B cell (primary cell): ENCODE results near the gene PPARG. TPM values are rescaled to one million over a fixed set of nuclear protein-coding genes. Genes with fewer than 3 reads are reported as not detected.

Experiments used
- ATAC-seq: fragments of 200-7000 bp; cut with Tn5 transposase; one replicate; pipeline ENCODE4 v1.10.0; 2021; ENCODE audit warnings: low read depth, mild to moderate bottlenecking, moderate number of reproducible peaks, moderate library complexity
- CTCF ChIA-PET: fragments of 350-600 bp; sonication (Branson Sonifier 250); formaldehyde crosslinking; loops from one replicate; lab custom pipeline; 2021; ENCODE audit warnings: antibody characterized with exemption, inconsistent platforms; lab: Charles Lee
- POLR2A ChIA-PET: fragments of 350-600 bp; sonication (Branson Sonifier 250); formaldehyde crosslinking; loops from one replicate; lab custom pipeline; 2021; ENCODE audit warnings: antibody characterized with exemption; lab: Charles Lee
- DNase-seq: peaks from one replicate; pipeline ENCODE4 v3.0.0; 2013
- H2AFZ ChIP-seq: 2 replicates; pipeline ENCODE4 v1.6.1; 2012; ENCODE audit warnings: mild to moderate bottlenecking, low read depth, low read length; ENCODE audit not compliant: insufficient read depth, poor library complexity, severe bottlenecking
- H3K27ac ChIP-seq, 2 donors: 1 replicate in 1 of 2; 2 replicates in 1 of 2; pipeline ENCODE4 v1.5.1; 2012 to 2013; ENCODE audit warnings: low read length in 2 of 2, mild to moderate bottlenecking in 2 of 2, moderate library complexity in 1 of 2
- H3K27me3 ChIP-seq, 4 experiments: fragments of 200-600 bp in 1 of 4; sonication (generic) in 1 of 4; replicated peaks in 1 of 4; 1 replicate in 2 of 4; 2 replicates in 2 of 4; pipeline versions ENCODE4 v1.6.1 to v1.7.0; 2013 to 2016; ENCODE audit warnings: low read length in 3 of 4, mild to moderate bottlenecking in 2 of 4, mixed read lengths in 1 of 4, moderate library complexity in 1 of 4; ENCODE audit not compliant: insufficient read depth in 4 of 4, control insufficient read depth in 3 of 4; ENCODE audit errors: control extremely low read depth in 1 of 4
- H3K36me3 ChIP-seq, 2 experiments: replicated peaks in 1 of 2; 1 replicate in 1 of 2; 2 replicates in 1 of 2; pipeline versions ENCODE4 v1.6.1 to v1.7.1; 2013; ENCODE audit warnings: low read length in 1 of 2; ENCODE audit not compliant: insufficient read depth in 2 of 2, control insufficient read depth in 1 of 2; ENCODE audit errors: control extremely low read depth in 1 of 2, extremely low read depth in 1 of 2
- H3K4me1 ChIP-seq, 2 donors: fragments of 200-600 bp in 1 of 2; sonication (generic) in 1 of 2; 1 replicate in 1 of 2; 2 replicates in 1 of 2; pipeline versions ENCODE4 v1.5.1 to v1.6.1; 2013 to 2017; ENCODE audit warnings: low read length in 2 of 2; ENCODE audit not compliant: control insufficient read depth in 2 of 2, insufficient read depth in 2 of 2
- H3K4me2 ChIP-seq: replicated peaks from 2 replicates; pipeline ENCODE3; 2012; ENCODE audit warnings: mild to moderate bottlenecking, low read depth, low read length; ENCODE audit not compliant: poor library complexity, severe bottlenecking
- H3K4me3 ChIP-seq, 5 experiments: fragments of 200-600 bp in 1 of 5; sonication (generic) in 1 of 5; 1 replicate in 3 of 5; 2 replicates in 2 of 5; pipeline versions ENCODE4 v1.5.1 to v1.7.0; 2011 to 2016; ENCODE audit warnings: low read length in 4 of 5, mild to moderate bottlenecking in 4 of 5, low read depth in 2 of 5, control low read depth in 1 of 5, moderate library complexity in 1 of 5; ENCODE audit not compliant: insufficient read depth in 1 of 5; ENCODE audit errors: control extremely low read depth in 1 of 5, extremely low read depth in 1 of 5
- H3K79me2 ChIP-seq: fragments of 200-600 bp; sonication (generic); one replicate; pipeline ENCODE4 v1.6.0; 2016; ENCODE audit warnings: low read length; ENCODE audit not compliant: control insufficient read depth, insufficient read depth
- H3K9ac ChIP-seq: fragments of 200-600 bp; sonication (generic); 2 replicates; pipeline ENCODE4 v1.6.1; 2017; ENCODE audit warnings: mild to moderate bottlenecking, low read length, moderate library complexity
- H3K9me3 ChIP-seq, 3 donors: one replicate each; pipeline versions ENCODE4 v1.6.1 to v1.7.1; 2013; ENCODE audit warnings: low read length in 2 of 3; ENCODE audit not compliant: control insufficient read depth in 2 of 3, insufficient read depth in 1 of 3; ENCODE audit errors: control extremely low read depth in 1 of 3
- H4K20me1 ChIP-seq: 2 replicates; pipeline ENCODE4 v1.6.0; 2012; ENCODE audit warnings: mild to moderate bottlenecking, low read length; ENCODE audit not compliant: insufficient read depth, control insufficient read depth, poor library complexity, severe bottlenecking
- H3K27ac Mint-ChIP-seq: one replicate; pipeline ENCODE4 v1.8.0; 2021; ENCODE audit warnings: mixed read lengths
- H3K27me3 Mint-ChIP-seq: one replicate; pipeline ENCODE4 v1.8.0; 2021; ENCODE audit warnings: mixed read lengths
- H3K4me1 Mint-ChIP-seq: one replicate; pipeline ENCODE4 v1.8.0; 2021; ENCODE audit warnings: mixed read lengths
- H3K4me3 Mint-ChIP-seq: one replicate; pipeline ENCODE4 v1.8.0; 2021; ENCODE audit warnings: mixed read lengths
- H3K9me3 Mint-ChIP-seq: one replicate; pipeline ENCODE4 v1.8.0; 2022; ENCODE audit warnings: mixed read lengths; ENCODE audit not compliant: insufficient read depth
- CTCF ChIP-seq: fragments of 200-600 bp; IDR thresholded peaks from one replicate; pipeline ENCODE4 v1.8.0; 2022; ENCODE audit warnings: antibody characterized with exemption, mild to moderate bottlenecking
- EZH2 ChIP-seq: IDR thresholded peaks from 2 replicates; pipeline ENCODE4 v1.6.1; 2012; ENCODE audit warnings: borderline replicate concordance, low read depth, mild to moderate bottlenecking, moderate library complexity, low read length; ENCODE audit not compliant: insufficient read depth, poor library complexity, severe bottlenecking
- WGBS: methylation state at CpG from one replicate; pipeline ENCODE4 v1.1.5; 2013; ENCODE audit warnings: missing lambda C conversion rate; ENCODE audit not compliant: insufficient coverage; 5-methylcytosine and 5-hydroxymethylcytosine counted together
- intact Hi-C: fragments of 100-400 bp; cut with micrococcal nuclease; formaldehyde crosslinking; loops from one replicate; pipeline ENCODE4 v1.10.0; 2022
- polyA plus RNA-seq: library from polyadenylated mRNA; depleted of rRNA; stranded (reverse); fragments of >200 nt; gene quantifications from 2 replicates; pipeline ENCODE4 v1.2.3, GENCODE V29; 2012
- total RNA-seq, 2 donors: library from RNA; stranded (reverse); fragments of 120-200 nt in 1 of 2; gene quantifications; 1 replicate in 1 of 2; 2 replicates in 1 of 2; pipeline versions ENCODE4 v1.2.3 to v1.2.4, GENCODE V29; 2013 to 2022

Gene PPARG
- total and polyA plus RNA-seq, 2 donors (not counting 1 experiment from before 2014, with no cell fraction given): 0.12 to 0.44 TPM

GRCh38 chr3:12318758-12319621, 30.1 kb downstream of the PPARG start:
- Histone ChIP-seq H3K4me2 (no peak overlapping the region), H3K9me3 (no peaks in the 10 kb centered on the region), H3K36me3 (no peaks in the 10 kb centered on the region), H3K79me2 (no peaks in the 10 kb centered on the region), H4K20me1 (no peaks in the 10 kb centered on the region), H3K4me1 (no peaks in the 10 kb centered on the region), H3K27ac (no peak overlapping the region), H3K27me3 (no peaks in the 10 kb centered on the region), H3K4me3 (no peak overlapping the region), H2AFZ (no peak overlapping the region), H3K9ac (no peak overlapping the region)
- DNase-seq (no peak), ATAC-seq (no peak)
- no CpG with 5 or more reads among the region's 5 CpGs for WGBS
- intact Hi-C loops: no loop called here
- ChIA-PET CTCF (no interaction called here), POLR2A (no interaction called here)
- H3K27ac Mint-ChIP-seq: no peak overlapping the region
- peaks cover 19% of the 10 kb centered on the region for H3K27me3 Mint-ChIP-seq
- H3K9me3 Mint-ChIP-seq: no peaks in the 10 kb centered on the region
- TF ChIP-seq EZH2: no peak
- TF ChIP-seq CTCF: no peak
- no peaks in the 10 kb centered on the region for H3K4me1 Mint-ChIP-seq
- H3K4me3 Mint-ChIP-seq: no peak overlapping the region

- H3K9me3 Mint-ChIP-seq: no peaks in the 10 kb centered on the region
- intact Hi-C loops: no loop called here
- Histone ChIP-seq H3K27me3 (no peaks in the 10 kb centered on the region), H3K9ac (no peak overlapping the region), H3K4me2 (no peak overlapping the region), H3K4me3 (no peak overlapping the region), H3K9me3 (no peaks in the 10 kb centered on the region), H3K79me2 (no peaks in the 10 kb centered on the region), H4K20me1 (no peaks in the 10 kb centered on the region), H3K36me3 (no peaks in the 10 kb centered on the region), H3K4me1 (no peaks in the 10 kb centered on the region), H3K27ac (no peak overlapping the region), H2AFZ (no peak overlapping the region)
- ATAC-seq (no peak), DNase-seq (no peak)
- peaks cover 13% of the 10 kb centered on the region for H3K27me3 Mint-ChIP-seq
- TF ChIP-seq EZH2 (no peak), CTCF (no peak)
- WGBS: no CpG with 5 or more reads among the region's 2 CpGs
- no peaks in the 10 kb centered on the region for H3K4me1 Mint-ChIP-seq
- H3K27ac Mint-ChIP-seq: no peak overlapping the region
- no peak overlapping the region for H3K4me3 Mint-ChIP-seq
- ChIA-PET POLR2A (no interaction called here), CTCF (no interaction called here)
Observed at GRCh38 chr3:12321015-12321414, 32.1 kb downstream of the PPARG start.
